Measurements from ENCODE around the gene TSNAXIP1.
A peak's percentile ranks its signal among the peaks of the same experiment; 100 is the strongest.
"Not testable (repeated sequence)": the region's sequence is repeated elsewhere in the genome, so short reads cannot be mapped to it uniquely, and the experiment has no call there.

The TSNAXIP1 gene

DNA sequence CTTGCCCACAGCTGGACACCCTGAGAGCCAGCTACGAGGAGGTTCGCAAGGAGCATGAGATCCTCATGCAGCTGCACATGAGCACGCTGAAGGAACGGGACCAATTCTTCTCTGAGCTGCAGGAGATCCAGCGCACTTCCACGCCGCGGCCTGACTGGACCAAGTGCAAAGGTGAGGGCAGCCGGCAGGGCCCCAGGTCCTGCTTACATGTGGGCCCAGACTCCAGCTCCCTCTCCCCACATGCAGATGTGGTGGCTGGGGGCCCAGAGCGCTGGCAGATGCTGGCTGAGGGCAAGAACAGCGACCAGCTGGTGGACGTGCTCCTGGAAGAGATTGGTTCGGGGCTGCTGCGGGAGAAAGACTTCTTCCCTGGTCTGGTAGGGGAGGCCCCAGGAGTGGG, 19.2 kb downstream of the TSNAXIP1 start:
- DNase-seq (ENCODE audit: low read depth, low spot score) = no peak
- H3K27ac ChIP-seq = no peak overlapping the region

DNA sequence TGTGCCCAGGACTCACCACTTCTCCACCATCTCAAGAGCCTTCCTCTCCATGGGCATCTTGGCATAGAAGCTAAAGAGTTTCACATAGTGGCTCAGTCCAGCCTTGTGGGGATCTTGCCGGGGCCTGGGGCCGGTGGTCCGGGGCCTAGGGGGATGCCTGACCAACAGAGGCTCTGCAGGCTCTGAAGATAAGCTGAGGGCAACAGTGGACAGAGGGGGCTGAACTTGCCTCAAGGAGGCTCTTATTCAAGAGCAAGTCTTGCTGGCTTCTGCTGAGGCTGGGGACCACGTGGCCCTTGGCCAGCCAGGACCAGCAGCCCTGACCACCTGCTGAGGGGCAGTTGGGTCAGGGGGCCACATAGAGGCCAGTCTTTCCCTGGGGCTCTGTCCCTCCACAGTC, 22.0 kb downstream of the TSNAXIP1 start:
- DNase-seq (ENCODE audit: low read depth, low spot score) = no peak
- H3K27ac ChIP-seq = no peak overlapping the region

DNA sequence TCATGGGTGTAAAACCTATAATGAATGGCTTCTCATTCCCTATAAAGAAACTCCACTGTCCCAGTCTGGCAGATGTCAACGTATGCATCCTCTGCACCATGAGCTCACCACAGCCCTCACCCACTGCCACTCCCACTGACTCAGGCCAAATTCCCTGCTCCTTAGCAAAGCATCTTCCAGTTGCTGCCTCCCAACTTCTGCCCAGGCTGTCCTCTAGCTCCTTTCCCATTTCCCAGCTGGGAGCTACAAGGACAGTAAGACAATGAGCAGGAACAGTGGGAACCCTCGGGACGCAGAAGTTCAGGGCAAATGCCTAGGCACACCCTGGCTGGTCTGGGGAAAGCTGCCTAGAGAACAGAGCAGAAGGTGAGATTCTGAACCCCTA, 26.3 kb downstream of the TSNAXIP1 start:
- DNase-seq (ENCODE audit: low read depth, low spot score) = no peak
- H3K27ac ChIP-seq = peak overlapping the region; percentile 66

DNA sequence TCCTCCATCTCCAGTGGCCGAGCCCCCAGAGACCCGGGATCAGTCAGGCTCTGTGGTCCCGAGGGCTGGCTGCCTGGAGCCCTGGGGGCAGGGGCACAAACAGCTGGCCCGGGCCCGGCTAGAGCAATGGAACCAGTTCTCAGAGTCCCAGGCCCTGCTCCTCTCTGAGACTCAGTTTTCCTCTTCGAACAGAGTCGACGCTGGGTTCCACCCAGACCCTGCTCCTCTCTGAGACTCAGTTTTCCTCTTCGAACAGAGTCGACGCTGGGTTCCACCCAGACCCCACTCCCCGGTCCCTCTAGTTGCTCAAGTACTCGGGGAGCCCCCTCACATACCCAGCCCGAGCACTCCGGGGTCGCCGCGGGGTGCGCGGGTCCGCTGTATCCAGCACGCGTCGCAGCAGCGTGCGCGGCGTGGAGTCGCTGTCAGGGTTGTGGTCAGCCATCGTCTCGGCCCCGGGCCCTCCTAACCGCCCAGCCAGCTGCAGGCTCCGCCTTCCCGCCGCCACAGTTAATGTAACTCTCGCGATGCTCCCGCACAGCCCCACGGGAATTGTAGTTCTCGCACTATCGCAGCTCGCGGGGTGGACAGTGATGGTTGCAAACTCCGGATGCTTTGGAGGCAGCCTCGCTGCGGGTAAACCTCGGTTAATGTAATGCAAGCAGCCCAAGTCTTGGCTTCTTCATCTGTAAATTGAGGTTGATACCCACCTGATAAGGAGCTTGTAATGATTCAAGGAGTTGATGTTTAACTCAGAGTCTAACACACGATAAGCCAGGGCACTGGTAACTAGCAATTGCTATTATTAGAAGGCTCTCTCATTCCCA, 26.9 kb downstream of the TSNAXIP1 start:
- no peak for DNase-seq (ENCODE audit: low read depth, low spot score)
- peak overlapping the region; percentile 66 for H3K27ac ChIP-seq

DNA sequence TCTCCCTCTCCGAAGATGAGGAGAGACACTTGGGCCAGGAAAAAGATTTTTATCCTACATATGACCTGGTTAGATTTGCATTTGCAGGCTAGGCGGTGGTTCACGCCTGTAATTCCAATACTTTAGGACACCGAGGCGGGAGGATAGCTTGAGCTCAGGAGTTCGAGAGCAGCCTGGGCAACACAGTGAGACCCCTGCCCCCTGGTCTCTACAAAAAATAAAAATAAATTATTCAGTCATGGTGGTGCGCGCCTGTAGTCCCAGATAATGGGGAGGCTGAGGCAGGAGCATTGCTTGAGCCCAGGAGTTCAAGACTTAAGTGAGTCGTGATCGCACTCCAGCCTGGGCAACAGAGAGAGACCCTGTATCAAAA, 27.5 kb downstream of the TSNAXIP1 start:
- no peak for DNase-seq (ENCODE audit: low read depth, low spot score)
- H3K27ac ChIP-seq = no peak overlapping the region

DNA sequence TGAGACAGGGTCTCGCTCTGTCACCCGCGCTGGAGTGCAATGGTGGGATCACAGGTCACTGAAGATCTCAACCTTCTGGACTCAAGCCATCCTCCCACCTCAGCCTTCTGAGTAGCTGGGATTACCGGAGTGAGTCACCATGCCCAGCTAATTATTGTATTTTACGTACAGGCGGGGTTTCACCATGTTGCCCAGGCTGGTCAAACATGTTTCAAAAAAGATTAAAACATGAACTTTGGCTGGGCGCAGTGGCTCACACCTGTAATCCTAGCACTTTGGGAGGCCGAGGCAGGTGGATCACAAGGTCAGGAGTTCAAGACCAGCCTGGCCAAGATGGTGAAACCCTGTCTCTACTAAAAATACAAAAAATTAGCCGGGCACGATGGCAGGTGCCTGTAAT, 30.5 kb downstream of the TSNAXIP1 start:
- DNase-seq (ENCODE audit: low read depth, low spot score); H3K27ac ChIP-seq: not testable (repeated sequence)

DNA sequence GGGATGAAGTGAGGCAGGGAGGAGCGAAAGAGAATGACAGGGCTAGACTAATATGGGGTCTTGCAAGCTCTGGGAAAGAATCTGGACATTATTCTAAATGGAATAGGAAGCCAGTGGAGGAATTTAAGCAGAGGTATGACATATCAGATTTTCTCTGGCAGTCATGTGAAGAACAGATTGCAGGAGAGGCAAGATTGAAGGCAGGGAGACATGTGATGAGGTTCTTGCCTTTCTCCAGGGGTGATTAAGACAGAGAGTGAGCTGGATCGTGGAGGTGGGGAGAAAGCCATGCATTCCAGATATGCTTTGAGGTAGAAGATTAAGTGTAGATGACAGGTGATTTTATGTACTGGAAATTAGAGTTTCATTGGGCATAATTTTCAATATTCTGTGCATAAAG, 31.1 kb downstream of the TSNAXIP1 start:
- no peak for DNase-seq (ENCODE audit: low read depth, low spot score)
- H3K27ac ChIP-seq = no peak overlapping the region

DNA sequence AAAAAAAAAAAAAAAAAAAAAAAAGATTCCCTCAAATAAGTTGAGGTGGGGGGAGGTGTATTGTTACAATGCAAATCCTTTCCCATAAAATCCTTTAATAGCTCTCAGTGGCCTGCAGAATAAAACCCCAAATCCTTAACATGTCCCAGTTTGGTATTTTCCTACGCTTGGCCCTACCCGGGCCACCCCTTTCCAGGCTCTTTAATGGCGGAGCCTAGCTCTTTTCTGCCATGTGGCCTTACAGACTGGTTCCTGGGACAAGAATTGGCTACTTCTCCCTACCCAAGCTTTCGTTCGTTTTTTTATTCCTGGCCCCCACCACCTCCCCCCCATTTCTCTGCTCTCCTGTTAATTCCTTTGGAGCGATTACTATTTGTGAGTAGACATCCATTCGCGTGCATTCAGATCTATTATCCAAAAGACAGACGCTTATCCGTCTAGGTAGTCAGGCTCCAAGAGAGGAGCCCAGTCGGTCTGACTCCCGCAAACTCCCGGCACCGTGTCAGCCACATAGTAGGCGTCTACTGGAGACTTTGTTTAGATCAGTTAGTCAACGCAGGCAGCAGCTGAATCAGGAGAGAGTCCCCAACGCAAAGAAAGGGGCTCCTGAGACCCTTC, 34.6 kb downstream of the TSNAXIP1 start:
- peak overlapping the region; percentile 94 for H3K27ac ChIP-seq
- no peak for DNase-seq (ENCODE audit: low read depth, low spot score)

DNA sequence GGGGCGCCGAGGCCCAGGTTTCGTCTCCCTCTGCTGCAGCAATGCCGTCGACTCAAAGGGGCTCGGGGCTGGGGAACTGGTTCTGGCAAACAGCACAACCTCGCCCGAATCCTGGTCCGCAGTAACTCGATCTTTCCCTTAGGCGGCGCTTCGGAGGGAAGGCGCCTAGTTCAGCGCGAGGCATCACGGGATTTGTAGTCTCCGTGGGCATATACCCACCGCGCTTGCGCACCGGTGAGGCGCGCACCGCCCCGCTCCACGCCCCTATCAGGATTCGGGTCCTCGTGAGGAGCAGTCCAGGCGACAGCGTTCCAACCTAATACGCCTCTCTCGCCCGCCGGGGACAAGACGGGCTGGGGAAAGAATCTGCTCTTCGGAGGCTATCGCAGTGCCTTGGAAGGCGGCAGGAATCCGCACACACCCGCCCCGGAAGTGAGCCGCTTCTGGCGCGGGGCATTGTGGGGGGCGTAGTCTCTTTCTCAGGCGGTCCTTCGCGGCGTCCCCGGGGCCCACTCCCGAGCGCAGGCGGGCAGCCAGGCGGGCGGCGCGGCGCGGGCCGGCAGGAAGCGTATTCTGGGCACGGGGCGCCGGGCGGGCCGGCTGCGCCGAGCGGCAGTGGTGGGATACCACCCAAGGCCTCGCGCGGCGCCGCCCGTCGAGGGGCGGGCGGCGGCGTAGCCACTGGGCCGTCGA, 35.3 kb downstream of the TSNAXIP1 start, which contains the start of gene THAP11:
THAP11 (plus strand) TSS at position 505 of the 693 bp plus-strand sequence. CDS start 235 bp downstream, outside the sequence.
- DNase-seq (ENCODE audit: low read depth, low spot score) = peak; percentile 64
- H3K27ac ChIP-seq = peak within 1 kb of the TSS; percentile 94

DNA sequence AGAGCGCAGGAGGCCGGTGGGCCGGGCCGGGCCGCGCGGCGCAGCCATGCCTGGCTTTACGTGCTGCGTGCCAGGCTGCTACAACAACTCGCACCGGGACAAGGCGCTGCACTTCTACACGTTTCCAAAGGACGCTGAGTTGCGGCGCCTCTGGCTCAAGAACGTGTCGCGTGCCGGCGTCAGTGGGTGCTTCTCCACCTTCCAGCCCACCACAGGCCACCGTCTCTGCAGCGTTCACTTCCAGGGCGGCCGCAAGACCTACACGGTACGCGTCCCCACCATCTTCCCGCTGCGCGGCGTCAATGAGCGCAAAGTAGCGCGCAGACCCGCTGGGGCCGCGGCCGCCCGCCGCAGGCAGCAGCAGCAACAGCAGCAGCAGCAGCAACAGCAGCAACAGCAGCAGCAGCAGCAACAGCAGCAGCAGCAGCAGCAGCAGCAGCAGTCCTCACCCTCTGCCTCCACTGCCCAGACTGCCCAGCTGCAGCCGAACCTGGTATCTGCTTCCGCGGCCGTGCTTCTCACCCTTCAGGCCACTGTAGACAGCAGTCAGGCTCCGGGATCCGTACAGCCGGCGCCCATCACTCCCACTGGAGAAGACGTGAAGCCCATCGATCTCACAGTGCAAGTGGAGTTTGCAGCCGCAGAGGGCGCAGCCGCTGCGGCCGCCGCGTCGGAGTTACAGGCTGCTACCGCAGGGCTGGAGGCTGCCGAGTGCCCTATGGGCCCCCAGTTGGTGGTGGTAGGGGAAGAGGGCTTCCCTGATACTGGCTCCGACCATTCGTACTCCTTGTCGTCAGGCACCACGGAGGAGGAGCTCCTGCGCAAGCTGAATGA, 36.0 kb downstream of the TSNAXIP1 start:
- DNase-seq (ENCODE audit: low read depth, low spot score) = no peak
- peak overlapping the region; percentile 94 for H3K27ac ChIP-seq

DNA sequence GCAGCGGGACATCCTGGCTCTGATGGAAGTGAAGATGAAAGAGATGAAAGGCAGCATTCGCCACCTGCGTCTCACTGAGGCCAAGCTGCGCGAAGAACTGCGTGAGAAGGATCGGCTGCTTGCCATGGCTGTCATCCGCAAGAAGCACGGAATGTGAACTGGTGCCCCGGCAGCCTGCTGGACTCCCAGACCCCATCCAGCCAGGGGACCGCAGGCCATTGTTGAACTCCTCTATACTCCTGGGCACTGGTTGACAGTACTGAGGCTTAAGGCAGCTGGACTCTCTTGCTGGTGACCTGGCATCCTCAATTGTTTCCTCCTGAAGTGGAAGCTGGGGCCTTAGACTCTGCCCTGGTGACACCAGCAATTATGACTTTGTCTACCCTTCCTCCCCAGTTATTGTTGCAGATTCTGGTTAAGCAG, 36.7 kb downstream of the TSNAXIP1 start:
- no peak overlapping the region for H3K27ac ChIP-seq
- no peak for DNase-seq (ENCODE audit: low read depth, low spot score)

DNA sequence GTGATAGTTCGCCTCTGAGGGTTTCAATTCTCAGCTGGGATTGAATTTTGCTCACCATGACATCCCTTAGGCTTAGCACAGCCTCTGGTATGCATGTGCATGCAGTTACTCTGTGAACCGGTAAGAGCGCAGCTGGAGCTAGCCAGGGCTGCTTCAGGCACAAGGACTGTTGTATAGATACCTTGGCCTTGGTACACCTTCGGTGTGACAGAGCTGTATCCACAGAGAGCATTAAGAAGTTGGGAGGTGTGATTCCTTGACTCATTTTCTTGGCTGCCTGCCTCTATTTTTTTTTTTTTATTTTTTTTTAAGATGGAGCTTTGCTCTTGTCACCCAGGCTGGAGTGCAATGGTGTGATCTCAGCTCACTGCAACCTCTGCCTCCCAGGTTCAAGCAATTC, 37.8 kb downstream of the TSNAXIP1 start:
- peak; percentile 50 for DNase-seq (ENCODE audit: low read depth, low spot score)
- no peak overlapping the region for H3K27ac ChIP-seq

DNA sequence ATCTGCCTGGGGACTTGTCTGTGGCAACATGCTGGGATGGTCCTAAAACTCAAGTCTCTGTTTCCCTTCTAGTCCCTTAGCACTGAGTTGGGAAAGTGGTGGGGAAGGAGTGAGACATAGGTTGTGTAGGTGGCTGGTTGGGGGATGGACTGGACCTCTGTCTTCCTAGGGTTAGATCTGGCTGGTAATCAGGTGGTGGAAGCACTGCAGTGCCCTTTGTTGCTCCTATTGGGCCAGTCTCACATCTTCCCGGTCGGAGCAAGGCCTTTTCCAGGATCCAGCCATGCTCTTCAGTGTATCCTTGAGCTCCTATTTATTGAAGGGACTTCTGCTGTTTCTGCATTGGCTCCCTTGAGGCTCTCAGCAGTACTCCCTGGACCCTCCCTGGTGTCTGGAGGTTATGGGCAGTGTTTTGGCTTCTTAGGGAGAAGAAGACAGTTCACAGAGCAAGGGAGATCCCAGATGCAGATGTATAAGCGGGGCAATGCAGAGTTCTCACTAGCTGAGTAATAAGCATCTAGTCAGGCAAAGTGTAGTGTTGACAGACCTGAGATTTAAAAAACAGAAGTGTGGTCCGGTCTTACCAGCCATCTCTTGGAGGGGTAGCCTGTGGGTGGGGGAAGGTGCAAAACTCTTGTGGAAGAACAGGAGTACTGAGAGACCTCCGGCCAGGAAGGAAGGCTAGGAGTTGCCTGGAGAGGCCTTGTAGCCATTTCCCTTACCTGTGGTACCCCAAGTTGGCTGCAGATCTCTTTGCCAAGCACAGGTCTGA, 38.8 kb downstream of the TSNAXIP1 start:
- H3K27ac ChIP-seq = peak overlapping the region; percentile 88

DNA sequence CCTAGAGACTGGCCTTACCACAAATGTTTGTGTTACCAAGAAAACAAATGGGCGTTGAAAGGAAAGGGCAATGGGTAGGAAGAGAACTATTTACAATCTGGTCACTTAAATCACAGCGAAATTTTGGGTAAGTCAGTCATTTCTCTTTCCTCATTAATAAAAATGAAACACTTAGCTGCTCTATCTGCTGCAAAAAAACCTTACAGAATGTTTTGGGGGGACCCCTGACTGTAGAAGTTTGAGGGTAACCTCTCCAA, 39.3 kb downstream of the TSNAXIP1 start:
- no peak for DNase-seq (ENCODE audit: low read depth, low spot score)

More for the DNA sequence above, 38.8 kb downstream of the TSNAXIP1 start:
- DNase-seq (ENCODE audit: low read depth, low spot score) = no peak

DNA sequence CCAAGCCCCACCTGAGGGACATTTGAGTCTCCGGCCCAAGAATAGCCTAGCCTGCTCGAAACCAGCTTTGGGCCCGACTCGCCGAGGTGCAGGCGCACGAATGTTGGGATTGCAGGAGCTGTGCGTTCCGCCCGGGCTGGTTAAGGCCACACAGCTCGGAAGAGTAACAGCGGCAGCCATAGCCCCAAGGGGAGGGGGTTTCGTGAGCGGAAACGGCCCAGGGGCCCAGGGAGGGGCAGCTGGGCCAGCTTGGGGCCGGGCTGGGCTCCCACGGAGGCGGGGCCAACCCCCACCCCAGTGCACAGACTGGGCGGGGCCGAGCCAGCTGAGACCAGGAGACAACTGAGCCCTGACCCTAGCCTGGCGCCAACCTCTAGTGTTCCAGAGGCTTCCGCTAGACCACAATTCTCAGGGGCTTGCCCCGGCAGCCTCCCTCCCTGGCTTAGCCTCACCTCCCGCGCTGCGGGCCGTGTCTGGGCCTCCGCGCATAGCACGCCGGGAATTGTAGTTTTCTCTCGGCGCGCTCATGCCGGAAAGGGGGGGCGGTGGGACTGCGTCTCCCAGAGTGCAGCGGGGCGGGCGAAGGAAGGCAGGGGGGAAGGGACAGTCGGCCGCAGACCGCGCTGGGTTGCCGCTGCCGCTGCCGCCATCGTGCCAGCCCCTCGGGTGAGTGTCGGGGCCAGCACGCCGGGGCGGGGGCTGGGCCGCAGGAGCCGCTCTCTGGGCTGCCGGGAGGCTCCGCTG, 39.8 kb downstream of the TSNAXIP1 start, which contains the start of gene NUTF2:
NUTF2 (plus strand) TSS at position 614 of the 744 bp plus-strand sequence. CDS start 18,198 bp downstream, outside the sequence.
- no peak for DNase-seq (ENCODE audit: low read depth, low spot score)
- H3K27ac ChIP-seq = peak within 1 kb of the TSS; percentile 88

More for the DNA sequence above, 39.3 kb downstream of the TSNAXIP1 start:
- H3K27ac ChIP-seq = peak overlapping the region; percentile 88

DNA sequence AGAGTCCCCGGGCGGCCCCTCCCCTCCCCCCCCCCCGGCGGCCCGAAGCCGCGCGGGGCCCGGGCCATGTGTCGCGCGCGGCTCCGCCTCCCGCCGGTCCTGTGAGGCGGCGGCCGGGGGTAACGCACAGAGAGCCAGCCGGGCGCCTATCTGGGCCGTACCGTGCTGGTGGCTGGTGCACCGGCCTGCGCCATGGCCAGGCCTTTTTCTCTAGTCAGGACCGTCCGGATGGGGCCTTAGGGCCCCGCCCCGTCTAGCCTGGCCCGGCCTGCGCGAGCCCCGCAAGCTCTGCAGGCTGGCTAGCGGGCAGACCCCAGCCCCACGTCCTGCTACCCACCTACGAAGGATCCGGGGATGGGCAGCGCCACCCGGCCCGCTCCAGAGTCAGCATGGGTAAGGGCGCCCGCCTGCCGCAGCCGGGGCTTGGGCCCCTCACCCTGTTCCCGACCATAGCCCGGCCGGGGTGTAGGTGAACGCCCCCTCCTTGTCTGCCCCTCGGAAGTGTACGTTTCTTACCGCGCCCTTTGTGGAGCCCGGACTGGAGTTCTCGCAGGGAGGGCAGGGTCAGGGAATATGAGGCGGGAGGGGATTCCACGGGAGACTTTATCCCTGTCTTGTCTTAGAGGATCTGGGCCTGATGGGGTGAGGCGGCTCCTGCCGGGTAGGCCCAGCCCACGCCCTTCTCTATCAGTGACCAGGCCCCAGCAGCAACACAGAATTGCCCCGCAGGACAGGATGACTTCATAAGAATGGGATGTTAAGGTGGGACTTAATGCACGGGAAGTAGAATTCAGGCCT, 40.6 kb downstream of the TSNAXIP1 start, which contains the start of gene CENPT:
CENPT (minus strand) TSS at position 630 of the 798 bp plus-strand sequence. CDS start 13,834 bp downstream, outside the sequence.
- DNase-seq (ENCODE audit: low read depth, low spot score) = no peak
- H3K27ac ChIP-seq = peak within 1 kb of the TSS; percentile 88

DNA sequence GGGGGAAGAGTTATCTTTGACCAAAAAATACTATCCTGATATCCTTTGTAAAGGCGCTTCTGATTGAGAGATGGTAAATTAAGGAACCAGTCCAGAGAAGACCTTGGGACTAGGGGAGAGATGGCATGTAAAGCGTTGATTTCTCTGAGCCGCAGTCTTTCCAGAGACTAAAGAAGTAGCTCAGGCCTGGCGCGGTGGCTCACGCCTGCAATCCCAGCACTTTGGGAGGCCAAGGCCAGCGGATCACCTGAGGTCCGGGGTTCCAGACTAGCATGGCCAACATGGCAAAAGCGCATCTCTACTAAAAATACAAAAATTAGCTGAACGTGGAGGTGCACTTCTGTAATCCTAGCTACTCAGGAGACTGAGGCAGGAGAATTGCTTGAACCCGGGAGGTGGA, 41.4 kb downstream of the TSNAXIP1 start:
- no peak for DNase-seq (ENCODE audit: low read depth, low spot score)
- H3K27ac ChIP-seq = peak overlapping the region; percentile 88

DNA sequence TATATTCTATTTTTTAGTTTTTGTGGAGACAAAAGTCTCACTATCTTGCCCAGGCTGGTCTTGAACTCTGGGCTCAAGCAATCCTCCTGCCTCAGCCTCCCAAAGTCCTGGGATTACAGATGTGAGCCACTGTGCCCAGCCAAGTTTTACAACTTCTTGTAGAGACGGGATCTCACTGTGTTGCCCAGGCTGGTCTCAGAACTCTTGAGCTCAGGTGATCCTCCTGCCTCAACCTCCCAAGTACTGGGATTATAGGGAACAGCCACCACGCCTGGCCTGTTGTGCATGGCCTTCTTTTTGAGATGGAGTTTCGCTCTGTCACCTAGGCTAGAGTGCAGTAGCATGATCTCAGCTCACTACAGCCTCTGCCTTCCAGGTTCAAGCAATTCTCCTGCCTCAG, 47.0 kb downstream of the TSNAXIP1 start:
- H3K27ac ChIP-seq = no peak overlapping the region
- no peak for DNase-seq (ENCODE audit: low read depth, low spot score)

Data from epithelial cell of prostate (primary cell).